Measurements from ENCODE around the gene LRMDA. TPM values are rescaled to one million over a fixed set of nuclear protein-coding genes. Genes with fewer than 3 reads are reported as not detected.

Gene LRMDA
- polyA plus RNA-seq, 3 donors = 39.8 to 59.6 (median 56.4) TPM

- no peak for TF ChIP-seq CTCF (IDR thresholded peaks at IDR 0.05)
These were observed 963.3 kb downstream of the LRMDA start for GRCh38 chr10:76394707-76395042.

GRCh38 chr10:76395251-76395650 is 963.8 kb downstream of the LRMDA start:
- peaks cover 0 to 3% (median 0%) of the 10 kb centered on the region in 7 donors for H3K9me3 Mint-ChIP-seq
- no peak overlapping the region for H3K4me2 ChIP-seq (replicated peaks; ENCODE audit: extremely low read depth, low read length, poor library complexity, severe bottlenecking)
- H3K27ac ChIP-seq (ENCODE audit: low read depth in 1 of 2, low read length in 2 of 2) = no peak overlapping the region
- no peak for TF ChIP-seq CTCF (IDR thresholded peaks at IDR 0.05)
- no peak overlapping the region for H3K27ac Mint-ChIP-seq
- no peak overlapping the region for H3K4me3 ChIP-seq (replicated peaks in 1 of 3; ENCODE audit: low read depth in 2 of 3, low read length in 3 of 3)
- no peak for DNase-seq
- no peaks in the 10 kb centered on the region for H3K9me3 ChIP-seq (replicated peaks in 1 of 2; ENCODE audit: control insufficient read depth in 1 of 2, insufficient read depth in 1 of 2, low read length in 2 of 2)
- WGBS (ENCODE audit: insufficient coverage) = no CpG with 5 or more reads among the region's 1 CpG
- H4K20me1 ChIP-seq (ENCODE audit: insufficient read depth, low read length) = no peaks in the 10 kb centered on the region
- H3K4me3 Mint-ChIP-seq = no peak overlapping the region
- no peak overlapping the region for H2AFZ ChIP-seq (ENCODE audit: insufficient read depth, low read depth, low read length, poor library complexity, severe bottlenecking)
- H3K27me3 ChIP-seq (ENCODE audit: control insufficient read depth in 2 of 2, insufficient read depth in 2 of 2, low read length in 2 of 2) = no peaks in the 10 kb centered on the region
- intact Hi-C loops (cut with micrococcal nuclease) = no loop called here
- peaks cover 8% of the 10 kb centered on the region in 2 donors for H3K36me3 Mint-ChIP-seq
- no peaks in the 10 kb centered on the region for H3K36me3 ChIP-seq (replicated peaks in 1 of 2; ENCODE audit: control insufficient read depth in 1 of 2, insufficient read depth in 2 of 2, low read length in 2 of 2)
- no peaks in the 10 kb centered on the region for H3K4me1 ChIP-seq (ENCODE audit: control insufficient read depth in 1 of 2, insufficient read depth in 2 of 2, low read length in 2 of 2)
- H3K27me3 Mint-ChIP-seq (ENCODE audit: low read depth in 3 of 3) = no peaks in the 10 kb centered on the region
- H3K79me2 ChIP-seq (ENCODE audit: insufficient read depth, low read length) = no peaks in the 10 kb centered on the region
- no peaks in the 10 kb centered on the region for H3K4me1 Mint-ChIP-seq
- H3K9ac ChIP-seq (ENCODE audit: insufficient read depth, low read length, poor library complexity, severe bottlenecking) = no peak overlapping the region

More at GRCh38 chr10:76394707-76395042, 963.3 kb downstream of the LRMDA start:
- Histone ChIP-seq H3K4me2 (replicated peaks; ENCODE audit: extremely low read depth, low read length, poor library complexity, severe bottlenecking) (no peak overlapping the region), H3K27me3 (ENCODE audit: control insufficient read depth in 2 of 2, insufficient read depth in 2 of 2, low read length in 2 of 2) (no peaks in the 10 kb centered on the region), H3K27ac (ENCODE audit: low read depth in 1 of 2, low read length in 2 of 2) (no peak overlapping the region), H3K4me3 (replicated peaks in 1 of 3; ENCODE audit: low read depth in 2 of 3, low read length in 3 of 3) (no peak overlapping the region), H2AFZ (ENCODE audit: insufficient read depth, low read depth, low read length, poor library complexity, severe bottlenecking) (no peak overlapping the region), H3K4me1 (ENCODE audit: control insufficient read depth in 1 of 2, insufficient read depth in 2 of 2, low read length in 2 of 2) (no peaks in the 10 kb centered on the region), H4K20me1 (ENCODE audit: insufficient read depth, low read length) (no peaks in the 10 kb centered on the region), H3K9me3 (replicated peaks in 1 of 2; ENCODE audit: control insufficient read depth in 1 of 2, insufficient read depth in 1 of 2, low read length in 2 of 2) (no peaks in the 10 kb centered on the region), H3K36me3 (replicated peaks in 1 of 2; ENCODE audit: control insufficient read depth in 1 of 2, insufficient read depth in 2 of 2, low read length in 2 of 2) (no peaks in the 10 kb centered on the region), H3K79me2 (ENCODE audit: insufficient read depth, low read length) (no peaks in the 10 kb centered on the region), H3K9ac (ENCODE audit: insufficient read depth, low read length, poor library complexity, severe bottlenecking) (no peak overlapping the region)
- Mint-ChIP-seq H3K36me3 (peaks cover 8% of the 10 kb centered on the region in 2 donors), H3K4me3 (no peak overlapping the region), H3K27ac (no peak overlapping the region), H3K27me3 (ENCODE audit: low read depth in 3 of 3) (no peaks in the 10 kb centered on the region), H3K4me1 (no peaks in the 10 kb centered on the region), H3K9me3 (peaks cover 0 to 3% (median 0%) of the 10 kb centered on the region in 7 donors)
- no peak for DNase-seq
- intact Hi-C loops (cut with micrococcal nuclease) = no loop called here

All from CD14-positive monocyte (primary cell).